GM12891 (cell line): ENCODE data around the gene LEUTX.
"Not testable (repeated sequence)": the region's sequence is repeated elsewhere in the genome, so short reads cannot be mapped to it uniquely, and the experiment has no call there.

Experiments used
- PAX5 ChIP-seq: IDR thresholded peaks from 2 replicates; pipeline ENCODE4 v1.6.1; 2011; ENCODE audit warnings: low read length, moderate library complexity, mild to moderate bottlenecking; ENCODE audit not compliant: insufficient read depth, severe bottlenecking
- POLR2A ChIP-seq: IDR thresholded peaks from 2 replicates; pipeline ENCODE4 v1.6.1; 2011; ENCODE audit warnings: low read depth, low read length, control low read depth
- POLR2AphosphoS5 ChIP-seq: IDR thresholded peaks from 2 replicates; pipeline ENCODE4 v1.6.1; 2011; ENCODE audit warnings: low read depth, low read length, control low read depth
- POU2F2 ChIP-seq: IDR thresholded peaks from 2 replicates; pipeline ENCODE4 v1.6.1; 2011; ENCODE audit warnings: low read depth, mild to moderate bottlenecking, control low read depth, low read length, moderate library complexity
- SPI1 ChIP-seq: IDR thresholded peaks from 2 replicates; pipeline ENCODE4 v1.6.1; 2011; ENCODE audit warnings: low read depth, low read length, control low read depth
- TAF1 ChIP-seq: IDR thresholded peaks from 2 replicates; pipeline ENCODE4 v1.6.1; 2011; ENCODE audit warnings: low read depth, low read length, control low read depth

- not testable (repeated sequence) for TF ChIP-seq POLR2A, POLR2AphosphoS5, PAX5, TAF1, SPI1, POU2F2
Observed at GRCh38 chr19:39808688-39809087, 30.0 kb downstream of the LEUTX start.
